ENCODE results near the gene CCDC148. TPM values are rescaled to one million over a fixed set of nuclear protein-coding genes. Genes with fewer than 3 reads are reported as not detected.
"Not testable (repeated sequence)": the region's sequence is repeated elsewhere in the genome, so short reads cannot be mapped to it uniquely, and the experiment has no call there.

The CCDC148 gene
- total RNA-seq, 1 donor from 2014 or later, result 9.3 TPM

GRCh38 chr2:158232476-158232875 is 224.1 kb downstream of the CCDC148 start:
- H3F3A ChIP-seq (ENCODE audit: low read depth), result no peaks in the 10 kb centered on the region
- no peak overlapping the region for H3K27ac ChIP-seq
- H3K4me2 ChIP-seq, result no peak overlapping the region
- no peaks in the 10 kb centered on the region for H3K9me3 ChIP-seq (ENCODE audit: low read depth)
- no peaks in the 10 kb centered on the region for H3K27me3 ChIP-seq
- no peaks in the 10 kb centered on the region for H3K4me1 ChIP-seq
- H3K4me1 Mint-ChIP-seq, result peaks cover 3% of the 10 kb centered on the region
- H3K4me3 ChIP-seq, result no peak overlapping the region
- H4K20me1 ChIP-seq (ENCODE audit: low read depth), result no peaks in the 10 kb centered on the region
- H3K9ac ChIP-seq, result no peak overlapping the region
- TF ChIP-seq EZH2phosphoT487 (IDR thresholded peaks at IDR 0.05) (no peak), EZH2 (IDR thresholded peaks at IDR 0.05) (no peak)
- TF ChIP-seq, protein P1, sequence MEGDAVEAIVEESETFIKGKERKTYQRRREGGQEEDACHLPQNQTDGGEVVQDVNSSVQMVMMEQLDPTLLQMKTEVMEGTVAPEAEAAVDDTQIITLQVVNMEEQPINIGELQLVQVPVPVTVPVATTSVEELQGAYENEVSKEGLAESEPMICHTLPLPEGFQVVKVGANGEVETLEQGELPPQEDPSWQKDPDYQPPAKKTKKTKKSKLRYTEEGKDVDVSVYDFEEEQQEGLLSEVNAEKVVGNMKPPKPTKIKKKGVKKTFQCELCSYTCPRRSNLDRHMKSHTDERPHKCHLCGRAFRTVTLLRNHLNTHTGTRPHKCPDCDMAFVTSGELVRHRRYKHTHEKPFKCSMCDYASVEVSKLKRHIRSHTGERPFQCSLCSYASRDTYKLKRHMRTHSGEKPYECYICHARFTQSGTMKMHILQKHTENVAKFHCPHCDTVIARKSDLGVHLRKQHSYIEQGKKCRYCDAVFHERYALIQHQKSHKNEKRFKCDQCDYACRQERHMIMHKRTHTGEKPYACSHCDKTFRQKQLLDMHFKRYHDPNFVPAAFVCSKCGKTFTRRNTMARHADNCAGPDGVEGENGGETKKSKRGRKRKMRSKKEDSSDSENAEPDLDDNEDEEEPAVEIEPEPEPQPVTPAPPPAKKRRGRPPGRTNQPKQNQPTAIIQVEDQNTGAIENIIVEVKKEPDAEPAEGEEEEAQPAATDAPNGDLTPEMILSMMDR (IDR thresholded peaks at IDR 0.05), result no peak
- H3K27me3 Mint-ChIP-seq (ENCODE audit: insufficient read depth, low read depth), result no peaks in the 10 kb centered on the region
- H3K79me2 ChIP-seq (ENCODE audit: low read depth), result no peaks in the 10 kb centered on the region
- H3K36me3 ChIP-seq, result no peaks in the 10 kb centered on the region
- no peak for DNase-seq (ENCODE audit: low spot score)
- H3K4me3 Mint-ChIP-seq, result no peak overlapping the region
- H3K9me3 Mint-ChIP-seq, result no peaks in the 10 kb centered on the region
- H2AFZ ChIP-seq (replicated peaks), result no peak overlapping the region
- no peak overlapping the region for H3K27ac Mint-ChIP-seq
- H3K36me3 Mint-ChIP-seq, result no peaks in the 10 kb centered on the region

DNA sequence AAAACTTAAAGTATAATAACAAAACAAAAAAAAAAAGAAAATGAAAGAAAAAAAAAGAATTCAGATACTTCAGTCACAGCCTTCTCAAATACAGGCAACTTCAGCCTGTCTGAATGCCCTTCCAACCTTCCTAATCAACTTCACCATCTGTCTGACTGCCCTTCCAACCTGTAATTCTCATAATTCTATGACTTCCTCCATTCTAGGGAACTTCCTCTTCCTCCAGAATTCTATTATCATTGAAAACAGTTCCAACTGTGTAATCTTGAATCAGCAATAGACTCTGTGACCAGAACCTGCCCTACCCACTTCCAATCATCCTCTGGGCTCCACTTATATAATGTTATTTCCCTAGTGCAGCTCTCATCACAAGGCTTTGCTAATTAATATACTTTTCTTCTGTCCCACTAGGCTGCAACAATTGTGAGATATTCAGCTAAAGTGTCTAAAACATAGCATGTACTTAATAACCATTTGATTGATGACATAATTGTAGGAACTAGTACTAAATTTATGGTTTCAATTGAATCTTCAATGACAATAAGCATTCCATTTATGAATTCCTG is 227.5 kb downstream of the CCDC148 start:
- TF ChIP-seq EZH2phosphoT487 (IDR thresholded peaks at IDR 0.05) (no peak), EZH2 (IDR thresholded peaks at IDR 0.05) (no peak)
- TF ChIP-seq, protein P1 (IDR thresholded peaks at IDR 0.05), result no peak

GRCh38 chr2:158223066-158223465 is 233.5 kb downstream of the CCDC148 start:
- not testable (repeated sequence) for H3K27me3 Mint-ChIP-seq (ENCODE audit: insufficient read depth, low read depth)
- peak overlapping the region; percentile 69 for H3K27ac Mint-ChIP-seq

More for the DNA sequence above, 227.5 kb downstream of the CCDC148 start:
- H3K27ac ChIP-seq, result no peak overlapping the region
- Mint-ChIP-seq H3K4me3 (no peak overlapping the region), H3K27me3 (ENCODE audit: insufficient read depth, low read depth) (no peaks in the 10 kb centered on the region), H3K36me3 (no peaks in the 10 kb centered on the region), H3K27ac (no peak overlapping the region), H3K4me1 (peaks cover 3% of the 10 kb centered on the region), H3K9me3 (no peaks in the 10 kb centered on the region)
- no peaks in the 10 kb centered on the region for H3K9me3 ChIP-seq (ENCODE audit: low read depth)
- no peaks in the 10 kb centered on the region for H3K79me2 ChIP-seq (ENCODE audit: low read depth)
- H3K36me3 ChIP-seq, result no peaks in the 10 kb centered on the region
- no peak overlapping the region for H3K4me3 ChIP-seq
- no peaks in the 10 kb centered on the region for H3F3A ChIP-seq (ENCODE audit: low read depth)
- H3K4me2 ChIP-seq, result no peak overlapping the region
- H2AFZ ChIP-seq (replicated peaks), result no peak overlapping the region
- no peaks in the 10 kb centered on the region for H4K20me1 ChIP-seq (ENCODE audit: low read depth)
- no peaks in the 10 kb centered on the region for H3K27me3 ChIP-seq
- H3K9ac ChIP-seq, result no peak overlapping the region
- H3K4me1 ChIP-seq, result no peaks in the 10 kb centered on the region
- DNase-seq (ENCODE audit: low spot score), result no peak

More at GRCh38 chr2:158223066-158223465, 233.5 kb downstream of the CCDC148 start:
- H2AFZ ChIP-seq (replicated peaks); H3F3A ChIP-seq (ENCODE audit: low read depth); H3K27ac ChIP-seq; H3K9me3 ChIP-seq (ENCODE audit: low read depth); DNase-seq (ENCODE audit: low spot score); H3K4me3 Mint-ChIP-seq; H3K36me3 ChIP-seq; H3K36me3 Mint-ChIP-seq; H3K9me3 Mint-ChIP-seq; H4K20me1 ChIP-seq (ENCODE audit: low read depth); H3K4me1 ChIP-seq; H3K4me1 Mint-ChIP-seq; H3K79me2 ChIP-seq (ENCODE audit: low read depth); H3K27me3 ChIP-seq; H3K4me3 ChIP-seq; H3K9ac ChIP-seq; H3K4me2 ChIP-seq: not testable (repeated sequence)

Data from neural progenitor cell (in vitro differentiated cells).